ENCODE measurements around the gene CARD11.
A peak's percentile ranks its signal among the peaks of the same experiment; 100 is the strongest.
"Not testable (repeated sequence)": the region's sequence is repeated elsewhere in the genome, so short reads cannot be mapped to it uniquely, and the experiment has no call there.

CARD11 gene

DNA sequence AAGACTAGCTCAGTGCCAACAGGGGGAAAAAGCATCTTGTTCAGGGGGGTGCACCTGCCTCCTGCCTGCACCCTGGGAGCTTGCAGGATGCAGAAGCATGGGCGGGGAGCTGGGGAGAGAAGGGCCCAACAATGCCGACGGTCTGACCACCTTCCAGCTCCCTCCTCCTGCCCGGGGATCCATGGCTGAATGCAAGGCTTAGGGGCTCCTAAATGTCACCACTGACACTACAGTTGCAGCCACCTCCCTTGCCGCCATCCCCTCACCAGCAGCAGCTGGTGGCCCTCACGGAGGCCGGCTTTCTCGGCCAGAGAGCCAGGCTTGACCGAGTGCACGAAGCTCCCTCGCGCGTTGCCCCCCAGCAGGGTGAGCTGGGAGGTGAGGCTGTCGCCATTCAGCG lies 120.8 kb downstream of the CARD11 start:
- DNase-seq: no peak

DNA sequence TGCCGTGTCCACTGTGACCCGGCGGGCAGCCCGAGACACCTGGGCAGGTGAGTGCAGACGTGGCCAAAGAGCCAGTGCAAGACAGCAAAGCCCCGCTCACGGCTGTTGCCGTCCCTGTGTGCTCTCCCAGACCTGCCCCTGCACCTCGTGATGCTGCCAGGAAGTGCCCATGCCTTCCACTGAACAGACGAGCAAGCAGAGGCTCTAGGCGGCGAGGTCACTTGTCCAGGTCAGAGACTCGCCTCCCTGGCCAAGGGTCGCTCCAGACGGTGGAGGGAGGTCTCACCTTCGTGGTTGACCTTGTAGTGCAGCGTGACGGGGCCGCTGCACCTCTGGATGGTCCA lies 121.3 kb downstream of the CARD11 start:
- DNase-seq: no peak

DNA sequence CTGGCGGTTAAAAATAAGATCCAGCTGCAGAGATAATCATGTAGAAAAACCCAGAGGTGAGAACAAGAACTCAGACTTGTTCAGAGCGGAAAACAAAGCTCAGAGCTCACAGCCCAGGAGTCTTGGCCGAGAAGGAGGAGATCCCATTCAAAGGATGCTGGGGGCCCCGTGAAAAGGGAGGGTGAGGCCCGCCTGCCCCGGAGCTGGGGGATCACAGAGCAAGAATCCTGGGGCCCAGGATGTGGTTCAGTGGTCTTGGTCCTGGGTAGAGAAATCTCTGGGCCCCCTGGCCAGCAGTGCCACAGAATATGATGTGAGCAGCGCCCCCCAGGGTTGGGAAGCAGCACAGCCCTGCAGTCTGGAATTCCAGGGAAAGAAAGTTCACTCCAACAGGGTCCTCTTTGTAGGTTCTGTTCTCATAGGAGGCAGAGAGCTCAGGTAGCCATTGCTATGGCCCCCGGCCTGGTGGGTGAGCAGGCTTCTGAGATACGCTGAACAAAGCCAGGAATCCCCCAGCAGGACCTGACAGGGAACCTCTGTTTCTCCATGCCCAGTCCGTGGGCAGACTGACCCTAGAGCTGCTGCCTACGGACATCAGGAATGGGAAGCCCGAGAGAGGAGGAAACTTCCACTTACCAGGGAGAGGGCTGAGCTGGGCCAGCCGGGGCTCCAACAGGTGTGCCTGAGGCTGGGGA lies 121.9 kb downstream of the CARD11 start:
- peak; percentile 27 for DNase-seq

DNA sequence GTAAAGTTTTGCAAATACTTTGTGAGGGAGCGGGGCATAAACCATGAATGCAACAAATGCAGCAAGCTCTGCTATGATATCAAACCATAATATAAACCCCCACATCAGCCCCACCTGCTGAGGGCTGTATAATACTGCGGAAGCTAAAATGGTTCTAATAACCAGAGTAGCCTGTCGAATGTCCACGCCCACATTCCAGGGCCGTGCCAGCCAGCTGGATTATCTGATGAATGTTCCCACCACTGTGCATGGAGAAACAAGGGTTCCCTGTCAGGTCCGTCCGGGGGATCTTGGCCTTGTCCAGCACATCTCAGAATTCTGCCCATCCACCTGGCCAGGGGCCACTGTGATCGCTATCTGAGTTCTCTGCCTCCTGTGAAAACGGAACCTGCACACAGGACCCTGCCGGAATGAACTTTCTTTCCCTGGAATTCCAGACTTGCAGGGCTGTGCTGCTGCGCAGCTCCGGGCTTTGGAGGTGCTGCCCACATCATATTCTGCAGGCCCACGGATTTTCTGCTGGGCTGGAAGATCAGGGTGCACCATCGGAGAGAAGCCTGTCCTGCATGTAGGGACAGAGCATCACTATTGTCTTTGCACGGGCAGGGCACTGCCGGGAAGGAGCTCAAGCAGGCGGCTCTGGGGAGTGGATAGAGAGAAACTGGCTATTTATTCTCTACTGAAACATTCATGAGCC lies 122.6 kb downstream of the CARD11 start:
- no peak for DNase-seq

DNA sequence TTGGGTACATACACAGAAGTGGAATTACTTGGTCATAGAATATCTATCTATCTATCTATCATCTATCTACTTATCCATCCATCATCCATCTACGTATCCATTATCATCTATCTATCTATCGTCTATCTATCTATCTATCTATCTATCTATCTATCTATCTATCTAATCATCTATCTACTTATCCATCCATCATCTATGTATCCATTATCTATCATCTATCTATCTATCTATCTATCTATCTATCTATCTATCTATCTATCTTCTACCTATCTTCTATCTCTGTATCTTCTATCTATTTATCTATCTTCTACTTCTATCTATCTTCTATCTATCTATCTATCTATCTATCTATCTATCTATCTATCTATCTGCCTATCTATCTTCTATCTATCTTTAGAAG lies 123.2 kb downstream of the CARD11 start:
- DNase-seq: not testable (repeated sequence)

DNA sequence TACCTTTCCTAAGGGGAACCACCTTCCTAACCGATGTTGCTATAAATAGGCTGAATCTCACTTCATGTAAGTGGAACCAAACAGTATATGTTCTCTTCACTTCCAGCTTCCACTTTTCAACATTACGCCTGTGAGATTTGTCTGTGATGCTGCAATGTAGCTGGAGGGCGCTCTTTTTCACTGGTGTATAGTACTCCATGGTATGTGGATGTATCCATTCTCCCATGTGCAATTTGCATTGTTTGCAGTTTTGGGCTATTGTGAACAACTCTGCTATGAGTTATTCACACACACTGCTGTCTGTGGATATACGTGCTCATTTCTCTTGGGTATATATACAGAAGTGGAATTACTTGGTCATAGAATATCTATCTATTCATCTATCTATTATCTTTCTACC lies 123.6 kb downstream of the CARD11 start:
- DNase-seq: no peak

DNA sequence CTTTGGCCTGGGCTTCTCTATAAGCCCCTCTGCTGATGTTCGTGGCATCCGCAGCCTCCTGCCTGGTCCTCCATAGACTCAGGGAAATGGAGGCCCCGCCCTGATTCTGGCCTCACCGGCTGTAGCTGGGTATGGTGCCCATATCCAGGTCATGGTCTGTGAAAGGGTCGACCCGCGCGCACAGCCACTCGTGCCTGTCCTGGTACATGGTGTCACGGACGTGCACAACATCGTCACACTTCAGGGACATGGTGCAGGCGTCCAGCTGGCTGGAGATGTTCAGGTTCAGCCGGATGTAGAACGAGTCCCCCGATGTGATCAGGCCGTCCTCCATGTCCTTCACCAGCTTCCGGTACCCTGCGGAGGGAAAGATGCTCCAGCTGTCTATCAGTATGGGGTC lies 124.4 kb downstream of the CARD11 start:
- DNase-seq: no peak

DNA sequence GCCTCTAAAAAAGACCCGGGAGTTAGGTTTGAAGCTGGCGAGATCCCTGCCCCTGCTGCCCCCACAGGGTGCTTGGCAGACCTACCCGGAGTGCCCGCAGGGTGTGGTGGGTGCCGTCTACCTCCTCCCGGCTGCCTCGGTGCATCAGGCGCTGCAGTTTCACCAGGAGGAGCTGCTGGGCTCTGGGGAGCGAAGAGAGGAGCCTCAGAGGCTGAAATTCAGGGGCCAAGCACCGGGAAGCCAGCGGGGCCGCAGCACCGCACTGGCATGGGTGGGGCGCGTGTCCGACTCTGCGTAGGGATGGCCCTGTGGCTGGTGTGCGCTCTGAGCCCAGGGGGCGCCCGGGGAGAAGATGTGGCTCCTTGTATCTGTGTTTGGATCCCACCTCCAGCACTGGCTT lies 125.3 kb downstream of the CARD11 start:
- no peak for DNase-seq

DNA sequence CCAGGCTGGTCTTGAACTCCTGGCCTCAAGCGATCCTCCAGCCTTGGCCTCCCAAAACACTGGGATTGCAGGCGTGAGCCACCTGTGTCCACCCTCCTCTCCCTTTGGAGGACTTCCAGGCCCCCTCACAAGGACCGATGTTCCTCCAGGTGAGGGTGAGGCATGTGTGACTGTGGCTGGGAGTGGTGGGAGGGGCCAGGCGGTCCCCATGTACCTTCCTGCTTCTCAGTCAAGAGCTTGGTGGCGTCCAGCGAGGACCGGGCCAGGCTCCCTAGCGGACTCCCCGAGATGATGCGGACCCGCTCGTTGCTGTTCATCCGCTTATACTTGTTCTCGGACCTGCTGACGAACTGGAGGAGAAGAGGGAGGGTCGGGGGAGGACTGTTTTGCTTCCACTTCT lies 128.6 kb downstream of the CARD11 start:
- DNase-seq: no peak

DNA sequence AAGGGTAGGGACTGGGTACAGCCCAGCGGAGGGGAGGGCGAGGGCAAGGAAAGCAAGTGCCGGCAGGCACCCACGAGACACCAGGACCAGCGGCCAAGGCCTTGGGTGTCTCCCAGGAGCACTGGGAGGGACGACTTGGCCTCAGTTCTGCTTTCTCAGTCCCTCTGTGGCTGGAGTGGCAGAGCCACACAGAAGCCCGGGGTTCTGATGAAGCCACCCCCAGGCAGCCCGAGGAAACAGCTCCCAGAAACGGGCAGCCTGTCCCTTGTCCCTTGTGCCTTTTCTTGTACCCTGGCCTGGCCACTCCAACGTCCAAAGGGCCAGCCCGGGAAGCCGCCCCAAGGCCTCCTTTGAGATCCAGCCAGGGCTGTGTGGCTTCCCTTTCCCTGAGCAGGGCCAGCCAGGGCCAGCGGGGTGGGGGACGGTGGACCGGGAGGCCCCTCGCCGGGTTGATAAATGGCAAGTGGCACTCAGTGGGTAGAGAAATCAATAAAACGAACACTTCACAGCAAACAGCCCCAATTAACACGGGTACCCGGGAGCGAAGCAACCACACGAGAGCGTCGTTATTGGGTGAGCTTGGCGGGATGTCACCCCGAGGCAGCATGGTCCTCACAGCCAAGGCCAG lies 129.8 kb downstream of the CARD11 start:
- DNase-seq: no peak

DNA sequence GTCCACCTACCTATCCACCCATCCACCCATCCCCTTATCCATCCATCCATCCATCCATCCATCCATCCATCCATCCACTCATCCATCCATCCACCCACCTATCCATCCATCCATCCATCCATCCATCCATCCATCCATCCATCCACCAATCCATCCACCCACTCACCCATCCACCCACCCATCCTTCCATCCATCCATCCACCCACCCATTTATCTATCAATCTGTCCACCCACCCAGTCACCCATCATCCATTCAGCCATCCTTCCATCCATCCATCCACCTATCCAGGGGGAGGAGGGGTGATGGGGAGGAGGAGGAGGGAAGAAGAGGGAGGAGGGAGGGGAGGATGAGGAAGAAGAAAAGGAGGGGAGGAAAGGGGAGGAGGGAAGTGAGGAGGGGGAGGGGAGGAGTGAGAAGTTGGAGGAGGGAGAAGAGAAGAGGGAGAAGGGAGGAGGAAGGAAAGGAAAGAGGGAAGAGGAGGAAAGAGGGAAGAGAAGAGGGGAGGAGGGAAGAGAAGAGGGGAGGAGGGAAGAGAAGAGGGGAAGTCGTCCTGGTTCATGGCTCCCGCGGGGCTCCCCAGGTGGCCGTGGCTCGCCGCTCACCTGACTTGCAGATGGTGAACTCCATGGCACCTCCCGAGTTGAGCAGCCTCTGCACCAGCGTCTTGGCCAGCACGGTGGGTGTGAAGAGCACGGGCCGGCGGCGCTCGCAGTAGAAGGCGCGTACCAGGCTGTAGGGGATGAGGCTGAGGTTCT lies 130.8 kb downstream of the CARD11 start:
- DNase-seq: no peak

DNA sequence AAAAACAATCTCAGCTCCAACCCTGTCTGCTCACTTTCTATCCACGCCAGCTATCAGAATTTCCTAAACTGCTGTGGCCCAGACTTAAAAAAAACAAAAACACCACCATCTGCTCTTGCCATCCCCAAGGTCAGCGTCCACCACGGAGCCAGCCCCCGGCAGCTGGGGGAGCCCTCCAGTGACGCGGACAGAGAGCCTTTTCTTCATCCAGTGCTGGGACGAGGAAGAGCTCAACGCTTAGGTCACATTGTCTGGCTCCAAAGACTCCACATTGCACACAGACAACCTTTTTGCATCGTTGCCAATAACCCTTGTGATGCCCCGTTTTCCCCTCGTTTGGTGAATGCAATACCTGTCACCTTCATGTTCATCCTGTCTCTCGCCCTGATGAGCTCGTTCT lies 132.2 kb downstream of the CARD11 start:
- no peak for DNase-seq

DNA sequence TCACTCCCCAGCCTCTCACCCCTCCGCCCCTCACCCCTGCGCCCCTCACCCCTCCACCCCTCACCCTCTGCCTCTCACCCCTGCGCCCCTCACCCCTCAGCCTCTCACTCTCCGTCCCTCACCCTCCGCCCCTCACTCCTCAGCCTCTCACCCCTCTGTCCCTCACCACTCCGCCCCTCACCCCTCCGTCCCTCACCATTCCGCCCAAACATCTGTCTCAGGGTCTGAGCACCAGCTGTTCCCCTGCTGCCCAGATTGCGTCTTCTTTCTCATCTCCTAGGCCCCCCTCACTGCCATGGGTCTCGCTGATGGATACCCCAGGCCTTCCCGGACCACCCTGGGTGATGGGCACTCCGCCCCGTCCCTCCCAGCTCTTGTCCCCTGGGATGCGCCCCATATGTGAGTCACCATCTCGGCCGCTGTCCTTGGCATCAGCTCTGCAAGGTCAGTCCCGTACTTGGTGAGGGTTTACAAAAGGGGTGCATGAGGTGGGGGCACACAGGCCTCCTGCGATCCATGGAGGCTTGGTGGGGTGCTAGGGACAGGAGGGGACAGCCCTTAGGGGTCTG lies 134.1 kb downstream of the CARD11 start:
- no peak for DNase-seq

DNA sequence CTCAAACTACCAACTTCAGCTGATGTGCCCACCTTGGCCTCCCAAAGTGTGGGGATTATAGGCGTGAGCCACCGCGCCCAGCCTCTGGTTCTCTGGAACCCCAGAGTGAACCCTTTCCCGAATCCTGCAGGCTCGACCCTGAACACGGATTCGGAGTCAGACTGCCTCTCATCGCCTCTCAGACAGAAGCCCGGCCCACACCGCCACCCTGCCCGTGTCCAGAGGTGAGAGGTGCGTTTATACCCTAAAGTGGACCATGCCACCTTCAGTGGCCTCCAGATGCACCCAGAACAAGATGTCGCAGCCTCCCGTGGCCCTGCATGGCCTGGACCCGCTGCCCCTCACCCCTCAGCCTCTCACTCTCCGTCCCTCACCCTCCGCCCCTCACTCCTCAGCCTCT lies 134.6 kb downstream of the CARD11 start:
- DNase-seq: no peak

DNA sequence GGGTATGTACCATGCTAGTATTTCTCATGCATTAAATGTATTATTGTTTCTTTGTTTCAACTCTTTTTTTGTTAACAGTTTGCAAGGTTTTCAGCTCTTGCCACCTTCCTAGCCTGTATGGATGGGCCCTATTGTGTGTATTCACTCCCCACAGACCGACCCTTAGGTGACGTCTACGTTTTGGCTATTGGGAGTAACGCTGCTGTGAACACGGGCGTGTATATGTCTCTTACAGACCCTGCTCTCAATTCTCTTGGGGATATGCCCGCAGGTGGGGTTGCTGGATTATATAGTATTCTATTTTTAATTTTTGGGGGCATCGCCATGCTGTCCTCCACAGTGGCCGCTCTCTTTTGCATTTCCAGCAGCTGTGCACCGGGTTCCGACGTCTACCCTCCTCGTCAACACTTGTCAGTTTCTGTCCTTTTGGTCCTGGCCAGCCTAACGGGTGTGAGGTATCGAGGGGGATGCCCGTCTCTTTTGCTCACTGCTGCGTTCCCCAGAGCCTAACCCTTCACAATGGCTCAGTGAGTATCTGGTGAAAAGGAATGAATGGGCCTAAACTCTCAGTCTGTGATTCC lies 135.5 kb downstream of the CARD11 start:
- no peak for DNase-seq

DNA sequence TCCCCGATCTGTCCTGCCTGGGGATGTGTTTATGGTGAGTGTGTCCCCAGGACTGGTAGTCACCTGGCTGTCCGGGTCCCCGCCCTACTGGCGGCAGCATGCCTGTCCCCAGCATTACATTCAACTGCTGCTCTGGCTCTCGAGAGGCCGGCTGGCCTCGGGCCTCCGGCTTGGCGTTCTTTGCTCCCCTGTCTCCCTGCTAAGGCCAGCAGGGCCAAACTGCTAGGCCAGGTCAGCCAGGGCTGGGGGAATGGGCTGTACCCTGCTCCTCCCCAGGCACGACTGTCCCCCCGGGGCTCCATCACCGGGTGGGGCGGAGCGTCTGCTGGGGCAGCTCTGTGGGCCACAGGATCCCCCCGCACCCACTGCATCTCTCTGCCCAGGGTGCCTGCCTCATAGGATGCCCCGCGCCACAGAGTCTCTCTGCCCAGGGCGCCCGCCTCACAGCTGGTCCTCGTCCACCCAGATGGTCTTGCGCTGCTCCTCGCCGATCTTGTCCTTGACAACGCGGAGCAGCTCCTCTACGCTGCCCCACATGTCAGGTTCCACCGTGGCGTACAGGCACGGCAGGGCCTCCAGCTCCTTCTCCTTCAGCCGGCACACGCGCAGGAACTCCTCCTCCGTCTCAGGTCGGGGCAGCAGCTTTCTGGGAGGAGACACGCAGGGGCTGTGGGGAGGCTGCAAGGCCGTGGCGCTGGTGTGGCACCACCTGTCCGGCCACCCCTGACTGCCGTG lies 137.3 kb downstream of the CARD11 start:
- no peak for DNase-seq

DNA sequence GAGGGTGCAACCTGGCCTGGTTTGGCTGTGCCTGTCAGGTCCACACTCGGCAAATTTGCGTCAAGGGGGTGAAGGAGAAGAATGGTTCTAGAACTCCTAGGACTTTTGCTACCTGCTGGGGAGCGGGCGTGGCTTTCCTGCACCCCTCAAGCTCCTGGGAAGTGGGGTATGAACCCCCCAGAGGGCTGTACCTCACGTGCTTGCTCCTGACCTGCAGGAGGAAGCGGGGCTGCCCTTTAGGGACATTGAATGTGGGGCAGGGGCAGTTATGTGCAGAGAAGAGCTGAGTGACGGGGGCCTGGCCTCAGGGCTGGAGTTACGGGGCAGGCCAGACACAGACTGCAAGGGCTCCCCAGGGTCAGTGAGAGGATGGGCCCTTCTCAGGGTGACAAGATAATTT lies 138.2 kb downstream of the CARD11 start:
- DNase-seq: no peak

DNA sequence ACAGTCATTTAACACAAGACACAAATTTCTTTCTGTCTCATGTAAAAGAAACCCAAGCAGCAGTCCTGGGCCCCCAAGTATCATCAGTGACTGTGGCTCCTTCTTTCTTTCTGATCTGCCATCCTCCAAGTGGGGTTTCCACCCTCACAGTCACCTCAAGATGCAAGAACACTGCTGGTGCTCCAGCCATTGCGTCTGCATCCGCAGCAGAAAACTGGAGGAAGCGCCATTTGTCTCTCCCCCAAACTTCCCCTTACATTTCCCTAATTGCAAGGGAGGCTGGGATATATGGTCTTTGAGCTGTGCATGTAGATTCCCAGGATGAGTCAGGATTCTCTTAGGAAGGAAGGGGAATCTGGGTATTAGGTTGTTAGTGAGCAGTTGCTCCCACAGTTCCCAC lies 138.6 kb downstream of the CARD11 start:
- no peak for DNase-seq

DNA sequence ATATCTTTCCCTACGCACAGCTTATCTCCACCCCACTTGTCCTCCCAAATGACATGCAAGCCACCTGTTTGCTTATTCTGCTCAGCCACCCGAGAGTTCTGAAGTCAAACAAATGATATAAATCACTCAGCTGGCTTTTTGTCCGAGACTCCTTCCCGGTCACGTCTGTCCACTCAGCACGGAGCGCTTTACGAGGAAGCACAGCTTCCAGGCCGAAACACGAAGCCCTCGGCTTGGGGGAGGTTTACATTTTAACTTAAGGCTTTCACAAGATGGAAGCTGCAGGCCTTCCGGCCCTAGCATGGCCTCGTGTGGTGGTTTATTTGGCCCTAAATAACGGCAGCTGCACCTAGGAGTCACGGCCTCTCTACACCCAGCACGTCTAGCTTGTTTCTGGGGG lies 139.5 kb downstream of the CARD11 start:
- DNase-seq: no peak

DNA sequence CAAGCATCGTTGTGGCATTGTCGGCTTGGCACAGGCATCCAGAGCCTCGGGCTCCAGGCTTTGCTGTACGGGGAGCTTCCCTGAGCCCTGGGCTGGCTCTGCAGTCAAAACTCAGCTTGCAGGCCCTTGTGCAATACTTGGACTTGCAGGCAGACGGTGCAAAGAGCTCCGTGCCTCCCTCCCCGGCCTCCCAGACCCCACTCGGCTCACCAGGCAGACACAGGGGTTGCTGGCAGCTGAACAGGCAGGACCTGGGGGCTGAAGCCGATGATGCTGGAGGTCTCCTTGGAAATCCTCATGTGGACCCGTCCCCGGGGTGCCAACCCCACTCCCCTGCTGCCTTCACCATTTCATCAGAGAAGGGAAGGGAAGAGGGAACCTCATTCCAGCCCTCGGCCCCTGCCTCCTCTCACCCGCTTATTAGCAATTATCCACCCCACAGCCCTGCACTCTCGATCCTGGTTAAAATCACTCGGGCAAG lies 139.9 kb downstream of the CARD11 start:
- DNase-seq: no peak

DNA sequence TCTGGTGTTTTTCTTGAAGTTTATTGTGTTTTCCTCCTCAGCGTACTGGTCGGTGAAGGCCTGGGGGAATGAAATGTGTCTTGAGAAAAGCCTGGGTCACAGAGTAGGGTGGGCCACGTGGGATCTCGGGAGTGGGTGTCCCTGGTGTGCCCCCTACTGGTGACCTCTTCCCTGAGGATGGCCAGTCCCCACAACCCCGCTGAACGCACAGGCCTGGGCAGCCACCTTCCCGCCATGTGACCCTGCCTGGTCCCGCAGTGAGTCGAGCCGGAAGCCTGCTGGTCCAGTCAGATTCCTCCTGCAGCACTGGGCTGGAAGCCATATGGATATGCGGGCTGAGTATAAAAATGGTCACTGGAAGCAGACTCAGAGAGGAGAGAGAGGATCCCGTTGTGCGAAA lies 146.6 kb downstream of the CARD11 start:
- DNase-seq: no peak

DNA sequence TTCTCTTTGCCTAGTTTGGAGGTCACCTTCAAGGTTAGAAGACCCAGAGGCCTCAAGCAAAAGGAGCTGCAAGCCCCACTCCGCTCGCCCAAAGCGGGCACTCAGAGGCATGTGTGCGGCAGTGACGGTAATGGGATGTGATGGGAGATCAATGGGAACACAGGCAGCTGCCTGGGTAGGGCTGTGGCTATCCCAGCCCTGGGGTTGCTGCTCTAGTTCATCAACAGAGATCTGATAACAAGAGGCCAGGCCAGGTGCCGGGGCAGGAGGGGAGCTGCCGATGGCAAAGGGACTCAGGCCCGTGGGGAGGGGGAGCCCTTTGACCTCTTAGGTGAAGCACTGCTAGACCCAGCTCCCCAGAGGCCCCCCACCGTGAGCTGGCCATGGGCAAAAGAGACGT lies 147.5 kb downstream of the CARD11 start:
- no peak for DNase-seq
